Cardiac septum (tissue), 1 donor: ENCODE results near the gene ALOX15B. TPM values are rescaled to one million over a fixed set of nuclear protein-coding genes. Genes with fewer than 3 reads are reported as not detected.
A peak's percentile ranks its signal among the peaks of the same experiment; 100 is the strongest.

Experiments used
- DNase-seq: peaks from one replicate; pipeline ENCODE4 v3.0.0-alpha.2; 2020; ENCODE audit warnings: low spot score
- intact Hi-C: fragments of 100-400 bp; cut with DNase I; formaldehyde crosslinking; loops from one replicate; pipeline ENCODE4 v1.14.0; 2022
- long read RNA-seq: library from polyadenylated mRNA; unstranded; transcript quantifications from one replicate; pipeline ENCODE4 v2.0.0, GENCODE V29; 2021
- total RNA-seq: library from RNA; stranded (reverse); fragmentation: NEBNext Ultra II Directional; extraction: Animal tissue kit (Norgen Biotek cat#: 25700); gene quantifications from one replicate; pipeline ENCODE4 v1.2.1, GENCODE V29; 2021
- donor health status: DM: no; HTN: no; CAD: no.

Gene ALOX15B, protein sequence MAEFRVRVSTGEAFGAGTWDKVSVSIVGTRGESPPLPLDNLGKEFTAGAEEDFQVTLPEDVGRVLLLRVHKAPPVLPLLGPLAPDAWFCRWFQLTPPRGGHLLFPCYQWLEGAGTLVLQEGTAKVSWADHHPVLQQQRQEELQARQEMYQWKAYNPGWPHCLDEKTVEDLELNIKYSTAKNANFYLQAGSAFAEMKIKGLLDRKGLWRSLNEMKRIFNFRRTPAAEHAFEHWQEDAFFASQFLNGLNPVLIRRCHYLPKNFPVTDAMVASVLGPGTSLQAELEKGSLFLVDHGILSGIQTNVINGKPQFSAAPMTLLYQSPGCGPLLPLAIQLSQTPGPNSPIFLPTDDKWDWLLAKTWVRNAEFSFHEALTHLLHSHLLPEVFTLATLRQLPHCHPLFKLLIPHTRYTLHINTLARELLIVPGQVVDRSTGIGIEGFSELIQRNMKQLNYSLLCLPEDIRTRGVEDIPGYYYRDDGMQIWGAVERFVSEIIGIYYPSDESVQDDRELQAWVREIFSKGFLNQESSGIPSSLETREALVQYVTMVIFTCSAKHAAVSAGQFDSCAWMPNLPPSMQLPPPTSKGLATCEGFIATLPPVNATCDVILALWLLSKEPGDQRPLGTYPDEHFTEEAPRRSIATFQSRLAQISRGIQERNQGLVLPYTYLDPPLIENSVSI
- total RNA-seq: not detected
- long read RNA-seq: 0 reads

DNA sequence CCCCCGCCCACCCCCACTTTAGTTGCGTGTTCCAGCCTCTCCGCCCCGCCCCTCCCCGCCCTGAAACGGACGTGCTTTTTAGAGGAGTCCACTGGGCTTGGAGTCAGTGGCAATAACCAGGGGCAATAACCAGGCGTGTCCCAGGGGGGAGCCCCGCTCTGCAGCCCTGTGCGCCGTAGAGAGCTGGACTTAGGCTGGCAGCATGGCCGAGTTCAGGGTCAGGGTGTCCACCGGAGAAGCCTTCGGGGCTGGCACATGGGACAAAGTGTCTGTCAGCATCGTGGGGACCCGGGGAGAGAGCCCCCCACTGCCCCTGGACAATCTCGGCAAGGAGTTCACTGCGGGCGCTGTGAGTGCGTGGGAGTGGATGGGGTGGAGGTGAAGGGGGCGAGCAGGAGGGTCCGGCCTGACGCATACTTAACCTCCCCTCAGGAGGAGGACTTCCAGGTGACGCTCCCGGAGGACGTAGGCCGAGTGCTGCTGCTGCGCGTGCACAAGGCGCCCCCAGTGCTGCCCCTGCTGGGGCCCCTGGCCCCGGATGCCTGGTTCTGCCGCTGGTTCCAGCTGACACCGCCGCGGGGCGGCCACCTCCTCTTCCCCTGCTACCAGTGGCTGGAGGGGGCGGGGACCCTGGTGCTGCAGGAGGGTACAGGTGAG, at the start of gene ALOX15B:
ALOX15B (plus strand) TSS at position 106 of the 657 bp plus-strand sequence; CDS start at position 203, 97 bp downstream.
- intact Hi-C loops: no loop called here
- DNase-seq: no peak

DNA sequence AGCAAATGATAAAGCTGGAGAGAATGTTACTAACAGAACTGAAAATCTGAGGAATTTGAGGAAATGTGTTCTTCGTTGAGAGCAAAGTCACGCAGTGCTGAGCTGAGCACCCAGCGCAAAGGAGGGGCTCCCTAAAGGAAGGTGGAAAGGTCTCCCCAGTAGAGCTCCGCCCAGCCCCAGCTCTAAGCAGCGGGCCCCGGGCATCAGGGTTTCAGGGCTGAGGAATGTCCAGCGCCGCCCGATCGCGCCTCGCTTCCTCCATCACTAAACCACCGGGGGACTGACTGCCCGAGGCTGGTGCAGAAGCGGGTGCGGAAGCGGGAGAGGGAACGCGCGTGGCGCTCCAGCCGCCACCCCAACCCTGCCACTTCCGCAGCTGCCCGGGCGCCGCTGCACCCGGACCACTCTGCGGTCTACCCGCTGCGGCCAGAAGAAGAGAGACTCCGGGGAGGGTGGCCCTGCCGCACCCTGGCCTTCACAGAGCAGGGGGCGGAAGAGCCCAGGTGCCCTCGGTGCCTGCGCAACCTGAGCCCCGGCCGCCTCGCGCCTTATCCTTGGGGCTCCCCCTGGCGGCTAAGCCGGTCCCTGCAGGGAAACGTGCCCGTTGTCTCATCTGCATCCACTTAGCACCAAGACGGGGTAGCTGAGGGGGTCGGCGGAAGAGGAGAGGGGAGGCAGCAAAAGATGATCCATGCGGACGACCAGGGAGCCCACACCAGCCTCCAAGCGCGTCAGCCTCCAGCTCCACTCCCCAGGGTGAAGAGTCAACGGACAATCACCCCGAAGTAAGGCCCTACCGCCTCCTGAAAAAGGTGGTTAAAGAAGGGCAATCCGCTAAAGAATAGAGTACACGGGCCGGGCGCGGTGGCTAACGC, 48.8 kb upstream of the ALOX15B start:
- DNase-seq: peak; percentile 93
- intact Hi-C loops: loop anchor here (1.0 to 5.0 kb wide), 4 partner anchors 77 to 247 kb away; no protein-coding TSS in a partner anchor

DNA sequence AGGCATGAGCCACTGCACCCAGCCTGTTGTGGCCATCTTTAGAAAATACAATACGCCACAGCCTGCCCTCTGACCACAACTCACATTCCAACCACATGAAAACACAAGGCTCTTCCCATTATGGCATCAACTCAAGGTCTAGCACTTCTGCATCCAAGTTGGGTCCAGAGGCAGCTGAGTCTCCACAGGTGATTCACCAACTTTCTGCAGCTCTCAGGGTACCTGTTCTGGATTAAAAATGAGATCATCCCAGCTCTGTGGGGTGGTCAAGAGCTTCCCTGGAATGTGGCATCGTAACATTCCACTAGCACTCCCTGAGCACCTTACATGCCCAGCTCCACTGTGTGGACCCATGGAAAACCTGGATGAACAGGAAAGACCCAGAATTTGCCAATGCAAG, 46.3 kb upstream of the ALOX15B start:
- DNase-seq: no peak
- intact Hi-C loops: loop anchor here (5.0 kb wide), 1 partner anchor 170 kb away; no protein-coding TSS in a partner anchor

DNA sequence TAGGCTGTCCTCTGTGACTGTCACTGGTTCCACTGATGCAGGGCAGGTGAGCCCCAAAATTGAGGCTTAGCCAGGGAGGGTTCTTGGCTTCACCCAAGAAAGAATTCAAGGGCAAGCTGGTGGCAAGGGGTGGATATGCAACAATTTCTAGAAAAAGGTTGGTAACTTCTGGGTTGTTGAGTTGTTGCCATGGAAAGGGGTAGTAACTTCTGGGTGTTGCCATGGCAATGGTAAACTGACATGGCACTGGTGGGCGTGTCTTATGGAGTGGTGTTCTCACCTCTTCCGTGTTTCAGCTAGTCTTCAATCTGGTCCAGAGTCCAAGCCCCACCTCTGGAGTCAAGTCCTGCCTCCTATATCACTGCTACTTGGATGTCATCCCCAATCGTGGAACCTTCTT, 45.9 kb upstream of the ALOX15B start:
- intact Hi-C loops: loop anchor here (5.0 kb wide), 1 partner anchor 171 kb away; no protein-coding TSS in a partner anchor
- no peak for DNase-seq

DNA sequence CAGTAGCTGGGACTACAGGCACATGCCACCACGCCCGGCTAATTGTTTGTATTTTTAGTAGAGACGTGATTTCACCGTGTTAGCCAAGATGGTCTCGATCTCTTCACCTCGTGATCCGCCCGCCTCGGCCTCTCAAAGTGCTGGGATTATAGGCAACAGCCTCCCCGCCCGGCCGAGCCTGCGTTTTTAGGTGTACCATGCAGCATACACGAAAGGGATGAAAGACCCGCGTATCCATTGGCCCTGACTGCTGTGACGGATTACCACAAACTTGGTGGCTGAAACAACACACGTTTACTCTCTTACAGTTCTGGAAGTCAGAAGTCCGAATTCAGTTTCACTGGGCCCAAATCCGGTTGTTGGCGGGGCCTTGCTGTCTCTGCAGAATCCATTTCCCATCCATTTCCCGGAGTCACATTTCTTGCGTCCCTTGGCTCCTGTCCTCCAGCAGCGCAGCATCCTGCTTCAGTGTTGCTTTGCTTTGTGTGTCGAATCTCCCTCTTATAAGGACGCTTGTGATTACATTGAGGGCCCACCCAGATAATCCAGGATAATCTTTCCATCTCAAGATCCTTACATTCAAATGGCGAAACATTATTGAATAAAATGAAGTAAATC, 44.8 kb upstream of the ALOX15B start:
- intact Hi-C loops: loop anchor here (5.0 kb wide), 1 partner anchor 172 kb away; no protein-coding TSS in a partner anchor
- no peak for DNase-seq

DNA sequence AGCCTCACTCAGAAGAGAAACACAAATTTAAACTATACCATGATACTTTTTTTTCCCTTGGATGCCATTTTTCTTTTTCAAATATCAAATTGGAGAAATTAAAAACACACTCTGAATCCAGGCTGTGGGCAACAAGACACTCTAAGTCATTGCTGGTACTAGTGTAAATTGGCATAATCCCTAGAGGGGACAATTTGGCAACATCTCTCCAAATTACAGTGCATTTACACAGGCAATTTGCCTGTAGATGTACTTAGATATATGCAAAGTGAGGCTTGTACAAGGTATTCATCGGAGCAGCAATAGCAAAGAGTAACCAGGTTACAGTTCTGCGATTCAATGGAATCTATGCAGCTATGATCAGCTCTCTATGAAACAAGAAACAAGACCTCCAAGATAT, 43.1 kb upstream of the ALOX15B start:
- no peak for DNase-seq
- intact Hi-C loops: no loop called here

DNA sequence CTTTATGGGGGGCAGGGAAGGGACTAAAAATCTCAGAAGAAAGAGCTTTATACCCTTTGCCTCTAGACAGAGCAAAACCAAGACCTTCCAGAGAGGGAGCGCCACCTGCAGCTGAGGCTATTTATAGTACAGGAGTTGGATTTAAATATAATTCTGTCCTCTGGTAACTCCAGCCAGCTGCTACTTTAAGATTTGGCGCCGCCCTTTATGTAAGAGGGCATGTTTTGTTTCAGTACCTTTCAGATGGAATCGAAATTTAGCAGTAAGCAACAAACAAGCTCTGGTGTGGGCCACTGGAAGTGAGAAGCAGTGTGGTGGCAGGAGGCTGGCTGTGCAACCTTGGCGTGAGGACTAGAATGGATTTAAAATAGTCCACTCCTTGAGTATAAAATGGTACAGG, 41.7 kb upstream of the ALOX15B start:
- intact Hi-C loops: no loop called here

DNA sequence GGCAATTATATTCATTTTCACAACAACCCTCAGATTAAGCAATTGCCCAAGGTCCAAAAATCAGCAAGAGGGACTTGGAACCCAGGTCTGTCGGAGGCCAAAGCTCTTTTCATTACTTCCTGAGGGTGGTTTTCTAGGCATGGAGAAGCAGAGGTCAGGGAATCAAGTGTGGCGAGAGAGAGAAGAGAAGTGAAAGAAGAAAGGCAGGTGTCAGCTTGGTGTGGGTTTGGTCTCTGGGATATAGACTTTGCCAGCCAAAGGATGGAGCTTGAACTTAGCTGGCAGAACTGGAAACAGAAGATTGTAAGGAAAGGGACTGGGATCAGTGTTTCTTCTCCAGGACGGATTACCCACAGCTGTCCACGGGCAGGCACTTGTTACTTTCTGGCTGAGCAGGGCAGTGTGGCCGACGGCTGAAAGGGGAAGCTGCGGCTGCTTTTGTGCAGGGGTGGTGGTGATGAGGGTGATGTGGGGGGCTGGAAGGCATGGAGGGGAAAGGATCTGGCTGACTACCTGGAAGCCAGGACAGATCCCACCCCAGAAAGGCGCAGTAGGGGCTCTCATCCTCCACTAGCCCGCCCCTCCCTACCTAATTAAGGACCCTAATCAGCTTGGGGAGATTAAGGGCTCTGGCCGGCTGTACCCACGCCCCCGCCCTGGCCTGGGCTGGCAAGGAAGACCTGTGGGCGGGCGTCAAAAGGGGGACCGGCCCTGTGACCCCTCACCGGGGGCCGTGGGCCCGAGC, 36.7 kb upstream of the ALOX15B start, which contains the start of gene GUCY2D:
GUCY2D (plus strand) TSS at position 640 of the 745 bp plus-strand sequence. CDS start 433 bp downstream, outside the sequence.
- intact Hi-C loops: no loop called here
- no peak for DNase-seq

More for the DNA sequence above, 41.7 kb upstream of the ALOX15B start:
- no peak for DNase-seq

DNA sequence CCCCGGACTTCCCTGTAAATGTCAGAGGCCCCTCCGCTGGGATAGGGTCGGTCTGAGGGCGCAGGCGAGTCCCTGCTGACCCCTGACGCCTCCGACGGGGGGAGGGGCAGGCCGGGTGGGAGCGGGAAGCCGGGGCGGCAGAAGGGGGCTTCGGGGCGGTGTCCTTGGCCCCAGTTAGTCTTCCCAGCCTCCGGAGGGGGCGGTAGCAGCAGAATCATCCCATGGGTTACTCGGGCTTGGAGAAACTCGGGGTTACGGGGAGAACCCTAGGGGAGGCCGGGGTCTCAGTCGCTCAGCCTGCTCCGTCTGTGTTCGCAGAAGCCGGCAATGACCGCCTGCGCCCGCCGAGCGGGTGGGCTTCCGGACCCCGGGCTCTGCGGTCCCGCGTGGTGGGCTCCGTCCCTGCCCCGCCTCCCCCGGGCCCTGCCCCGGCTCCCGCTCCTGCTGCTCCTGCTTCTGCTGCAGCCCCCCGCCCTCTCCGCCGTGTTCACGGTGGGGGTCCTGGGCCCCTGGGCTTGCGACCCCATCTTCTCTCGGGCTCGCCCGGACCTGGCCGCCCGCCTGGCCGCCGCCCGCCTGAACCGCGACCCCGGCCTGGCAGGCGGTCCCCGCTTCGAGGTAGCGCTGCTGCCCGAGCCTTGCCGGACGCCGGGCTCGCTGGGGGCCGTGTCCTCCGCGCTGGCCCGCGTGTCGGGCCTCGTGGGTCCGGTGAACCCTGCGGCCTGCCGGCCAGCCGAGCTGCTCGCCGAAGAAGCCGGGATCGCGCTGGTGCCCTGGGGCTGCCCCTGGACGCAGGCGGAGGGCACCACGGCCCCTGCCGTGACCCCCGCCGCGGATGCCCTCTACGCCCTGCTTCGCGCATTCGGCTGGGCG, 35.9 kb upstream of the ALOX15B start:
- DNase-seq: no peak
- intact Hi-C loops: no loop called here

DNA sequence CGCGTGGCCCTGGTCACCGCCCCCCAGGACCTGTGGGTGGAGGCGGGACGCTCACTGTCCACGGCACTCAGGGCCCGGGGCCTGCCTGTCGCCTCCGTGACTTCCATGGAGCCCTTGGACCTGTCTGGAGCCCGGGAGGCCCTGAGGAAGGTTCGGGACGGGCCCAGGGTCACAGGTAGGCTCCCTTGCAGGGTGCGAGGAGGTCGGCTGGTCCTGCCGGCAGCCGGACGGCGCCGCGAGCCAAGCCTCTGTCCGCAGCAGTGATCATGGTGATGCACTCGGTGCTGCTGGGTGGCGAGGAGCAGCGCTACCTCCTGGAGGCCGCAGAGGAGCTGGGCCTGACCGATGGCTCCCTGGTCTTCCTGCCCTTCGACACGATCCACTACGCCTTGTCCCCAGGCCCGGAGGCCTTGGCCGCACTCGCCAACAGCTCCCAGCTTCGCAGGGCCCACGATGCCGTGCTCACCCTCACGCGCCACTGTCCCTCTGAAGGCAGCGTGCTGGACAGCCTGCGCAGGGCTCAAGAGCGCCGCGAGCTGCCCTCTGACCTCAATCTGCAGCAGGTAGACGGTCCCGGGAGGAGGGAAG, 35.2 kb upstream of the ALOX15B start:
- DNase-seq: no peak
- intact Hi-C loops: no loop called here

DNA sequence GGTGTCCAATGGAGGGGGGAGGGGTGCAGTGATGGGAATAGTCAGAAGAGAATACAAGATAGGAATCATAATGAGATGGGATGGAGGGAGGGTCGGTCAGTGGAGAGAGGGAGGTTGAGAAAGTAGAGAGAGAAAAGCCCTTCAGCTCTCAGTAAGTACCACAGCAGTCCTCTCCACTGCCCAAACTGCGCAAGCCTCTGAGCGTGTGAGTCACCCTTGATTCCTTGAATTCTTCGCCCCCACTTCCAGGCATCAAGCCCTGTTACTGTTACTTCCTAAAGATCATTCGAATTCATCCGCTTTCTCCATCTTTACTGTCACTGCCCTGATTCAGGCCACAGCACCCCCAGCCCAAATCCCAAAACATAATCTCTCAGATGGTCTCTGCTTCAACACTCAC, 34.0 kb upstream of the ALOX15B start:
- no peak for DNase-seq
- intact Hi-C loops: no loop called here

DNA sequence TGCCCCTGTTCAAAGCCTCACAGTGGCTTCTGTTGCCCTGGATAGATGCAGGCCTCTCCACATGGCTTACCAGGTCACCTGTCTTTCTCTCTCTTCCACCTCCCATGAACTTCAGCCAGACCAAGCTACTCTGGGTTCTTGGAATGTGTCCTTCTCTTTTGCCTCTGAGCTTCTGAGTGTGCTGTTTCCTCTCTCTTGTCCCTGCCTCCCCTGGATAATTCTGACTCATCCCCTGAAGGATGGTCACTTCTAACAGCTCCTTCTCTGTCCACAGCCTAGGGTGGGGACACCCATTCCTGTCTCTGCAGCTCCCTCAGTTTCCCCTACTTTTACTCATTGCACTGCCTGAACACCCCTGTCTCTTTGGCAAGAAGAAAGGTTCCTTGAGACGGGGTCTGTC, 33.5 kb upstream of the ALOX15B start:
- intact Hi-C loops: no loop called here
- DNase-seq: no peak

DNA sequence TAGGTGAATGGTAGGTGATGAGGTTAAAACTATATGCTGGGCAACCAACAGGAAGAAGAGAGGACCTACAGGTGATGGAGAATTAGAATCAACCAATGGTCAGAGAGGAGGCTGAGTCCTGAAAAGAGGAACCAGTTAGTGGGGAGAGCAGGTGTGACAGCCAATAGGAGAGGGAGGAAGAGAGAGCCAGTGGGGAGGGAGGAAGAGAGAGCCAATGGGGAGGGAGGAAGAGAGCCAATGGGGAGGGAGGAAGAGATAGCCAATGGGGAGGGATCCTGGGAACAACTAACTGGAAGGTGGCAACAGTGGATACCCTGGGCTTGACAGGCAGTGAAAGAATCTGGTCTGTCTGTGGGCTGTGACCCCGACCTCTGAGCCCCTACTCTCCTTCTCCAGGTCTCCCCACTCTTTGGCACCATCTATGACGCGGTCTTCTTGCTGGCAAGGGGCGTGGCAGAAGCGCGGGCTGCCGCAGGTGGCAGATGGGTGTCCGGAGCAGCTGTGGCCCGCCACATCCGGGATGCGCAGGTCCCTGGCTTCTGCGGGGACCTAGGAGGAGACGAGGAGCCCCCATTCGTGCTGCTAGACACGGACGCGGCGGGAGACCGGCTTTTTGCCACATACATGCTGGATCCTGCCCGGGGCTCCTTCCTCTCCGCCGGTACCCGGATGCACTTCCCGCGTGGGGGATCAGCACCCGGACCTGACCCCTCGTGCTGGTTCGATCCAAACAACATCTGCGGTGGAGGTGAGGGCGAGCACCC, 32.7 kb upstream of the ALOX15B start:
- DNase-seq: no peak
- intact Hi-C loops: no loop called here

DNA sequence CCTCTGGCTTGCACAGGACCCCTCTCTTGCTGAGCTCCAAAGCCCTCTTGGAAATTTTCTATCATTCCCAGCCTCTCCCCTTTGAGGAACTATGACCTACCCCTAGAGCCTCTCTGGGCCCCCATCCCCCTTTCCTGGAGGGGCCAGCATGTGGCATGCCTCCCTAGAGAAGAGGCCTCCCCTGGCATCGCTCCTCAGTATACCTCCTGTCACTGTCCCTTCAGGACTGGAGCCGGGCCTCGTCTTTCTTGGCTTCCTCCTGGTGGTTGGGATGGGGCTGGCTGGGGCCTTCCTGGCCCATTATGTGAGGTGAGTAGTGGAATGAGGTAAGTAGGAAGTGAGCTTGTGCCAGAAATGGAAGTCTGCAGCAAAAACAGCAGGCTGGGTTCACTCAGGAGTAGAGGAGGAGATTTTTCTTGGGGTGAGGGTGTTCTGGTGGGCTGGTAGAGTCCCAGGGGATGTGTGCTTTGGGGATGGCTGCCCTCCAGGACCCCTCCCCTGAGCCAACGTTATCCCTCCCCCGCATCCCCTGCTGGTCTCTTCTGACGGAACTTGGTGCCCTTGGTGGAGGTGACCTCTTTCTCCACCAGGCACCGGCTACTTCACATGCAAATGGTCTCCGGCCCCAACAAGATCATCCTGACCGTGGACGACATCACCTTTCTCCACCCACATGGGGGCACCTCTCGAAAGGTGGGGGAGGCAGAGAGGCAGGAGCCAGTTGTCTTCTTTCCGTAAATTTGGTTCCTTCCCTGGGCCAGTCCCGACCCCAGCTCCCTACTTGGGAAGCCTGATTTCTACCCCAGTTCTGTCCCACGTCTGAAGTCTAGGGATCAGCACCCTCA, 31.8 kb upstream of the ALOX15B start:
- no peak for DNase-seq
- intact Hi-C loops: no loop called here

DNA sequence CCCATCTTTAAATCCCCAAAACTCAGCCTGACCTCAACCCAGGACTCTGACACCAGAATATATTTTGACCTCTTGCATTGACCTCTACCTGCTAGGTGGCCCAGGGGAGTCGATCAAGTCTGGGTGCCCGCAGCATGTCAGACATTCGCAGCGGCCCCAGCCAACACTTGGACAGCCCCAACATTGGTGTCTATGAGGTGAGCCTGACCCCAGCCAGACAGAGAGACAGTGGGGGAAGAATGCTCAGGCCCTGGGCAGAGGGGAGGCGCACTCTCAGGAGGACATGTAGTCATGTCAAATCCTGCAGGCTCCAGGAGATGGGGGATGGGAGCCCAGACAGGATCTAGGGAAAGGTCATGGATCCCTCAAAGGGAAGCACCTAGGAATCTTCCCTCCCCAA, 31.0 kb upstream of the ALOX15B start:
- intact Hi-C loops: no loop called here

More for the DNA sequence above, 31.0 kb upstream of the ALOX15B start:
- no peak for DNase-seq
